H1 (cell line): ENCODE results near the gene BNC2. TPM values are rescaled to one million over a fixed set of nuclear protein-coding genes. Genes with fewer than 3 reads are reported as not detected.

Source experiments
- CTCF ChIA-PET: fragments of 300-600 bp; sonication (Branson Sonifier 250); formaldehyde crosslinking; loops from one replicate; lab custom pipeline; 2021; ENCODE audit not compliant: partially characterized antibody; lab: Charles Lee
- POLR2A ChIA-PET: fragments of 300-600 bp; sonication (Branson Sonifier 250); formaldehyde crosslinking; loops from one replicate; lab custom pipeline; 2021; ENCODE audit warnings: inconsistent platforms; ENCODE audit not compliant: partially characterized antibody; lab: Charles Lee
- DNase-seq, 2 experiments: peaks; one replicate each; pipeline versions ENCODE4 v3.0.0 to v3.0.0-alpha.2; 2010 to 2022; ENCODE audit warnings: low spot score in 2 of 2, low read depth in 1 of 2, mixed read lengths in 1 of 2
- FAIRE-seq: peaks from 2 replicates; lab custom pipeline; 2011; peaks lifted over from hg19 to GRCh38; lab: Jason Lieb, UNC
- H2AFZ ChIP-seq: 2 replicates; pipeline ENCODE4 v1.8.1; 2012; ENCODE audit warnings: low read length, inconsistent platforms
- H2AK5ac ChIP-seq: 2 replicates; pipeline ENCODE4 v1.6.1; 2013; ENCODE audit warnings: low read depth, low read length
- H2BK120ac ChIP-seq: replicated peaks from 2 replicates; pipeline ENCODE3; 2013; ENCODE audit warnings: low read depth, low read length, inconsistent platforms
- H2BK12ac ChIP-seq: 2 replicates; pipeline ENCODE4 v1.6.1; 2013; ENCODE audit warnings: low read depth, low read length
- H2BK15ac ChIP-seq: 2 replicates; pipeline ENCODE4 v1.6.1; 2013; ENCODE audit warnings: low read length
- H2BK20ac ChIP-seq: 2 replicates; pipeline ENCODE4 v1.6.1; 2013; ENCODE audit warnings: low read length
- H2BK5ac ChIP-seq: 2 replicates; pipeline ENCODE4 v1.6.1; 2013; ENCODE audit warnings: low read depth, low read length
- H3K14ac ChIP-seq: 2 replicates; pipeline ENCODE4 v1.6.1; 2013; ENCODE audit warnings: inconsistent platforms; ENCODE audit not compliant: insufficient read length
- H3K18ac ChIP-seq: 2 replicates; pipeline ENCODE4 v1.6.1; 2013; ENCODE audit warnings: low read length; ENCODE audit errors: extremely low read depth
- H3K23ac ChIP-seq: 2 replicates; pipeline ENCODE4 v1.6.1; 2013; ENCODE audit warnings: inconsistent platforms; ENCODE audit not compliant: insufficient read length
- H3K23me2 ChIP-seq: 2 replicates; pipeline ENCODE4 v1.6.1; 2013; ENCODE audit warnings: low read depth, low read length
- H3K27ac ChIP-seq: 2 replicates; pipeline ENCODE4 v1.6.1; 2011; ENCODE audit warnings: low read depth, low read length, inconsistent platforms
- H3K27me3 ChIP-seq, 4 experiments: replicated peaks in 1 of 4; 1 replicate in 1 of 4; 2 replicates in 3 of 4; pipeline versions ENCODE4 v1.6.1 to v1.8.1; 2011 to 2013; ENCODE audit warnings: low read length in 3 of 4, mild to moderate bottlenecking in 3 of 4, inconsistent platforms in 2 of 4, mixed read lengths in 2 of 4, moderate library complexity in 1 of 4; ENCODE audit not compliant: control insufficient read depth in 3 of 4, insufficient read depth in 3 of 4; ENCODE audit errors: extremely low read depth in 1 of 4
- H3K36me3 ChIP-seq, 4 experiments: 2 replicates each; pipeline versions ENCODE4 v1.6.1 to v1.8.1; 2011 to 2013; ENCODE audit warnings: mild to moderate bottlenecking in 4 of 4, low read length in 3 of 4, moderate library complexity in 2 of 4, control low read depth in 1 of 4, inconsistent platforms in 1 of 4; ENCODE audit not compliant: insufficient read depth in 4 of 4, control insufficient read depth in 2 of 4
- H3K4ac ChIP-seq: replicated peaks from 2 replicates; pipeline ENCODE3; 2013; ENCODE audit warnings: low read length, low read depth, mixed read lengths, inconsistent platforms; ENCODE audit not compliant: insufficient read length
- H3K4me1 ChIP-seq, 4 experiments: replicated peaks in 1 of 4; 1 replicate in 1 of 4; 2 replicates in 3 of 4; pipeline versions ENCODE4 v1.6.1 to v1.8.1; 2011 to 2013; ENCODE audit warnings: low read length in 3 of 4, inconsistent platforms in 2 of 4, mixed read lengths in 1 of 4; ENCODE audit not compliant: insufficient read depth in 4 of 4, control insufficient read depth in 3 of 4
- H3K4me2 ChIP-seq, 2 experiments: 2 replicates each; pipeline versions ENCODE4 v1.6.1 to v1.8.1; 2011 to 2013; ENCODE audit warnings: low read depth in 2 of 2, low read length in 2 of 2, control low read depth in 1 of 2, inconsistent platforms in 1 of 2, mild to moderate bottlenecking in 1 of 2; ENCODE audit not compliant: insufficient read depth in 1 of 2
- H3K4me3 ChIP-seq, 4 experiments: fragments of 200-600, 300-600 bp in 1 of 4; sonication (generic), shearing (Covaris generic), sonication (Bioruptor Twin) in 1 of 4; 2 replicates each; pipeline versions ENCODE4 v1.5.1 to v1.8.1; 2011 to 2016; ENCODE audit warnings: low read length in 4 of 4, low read depth in 3 of 4, control low read depth in 2 of 4, inconsistent platforms in 2 of 4, mild to moderate bottlenecking in 2 of 4, mixed read lengths in 1 of 4, moderate library complexity in 1 of 4; ENCODE audit not compliant: insufficient read depth in 2 of 4; ENCODE audit errors: extremely low read depth in 1 of 4
- H3K56ac ChIP-seq: replicated peaks from 2 replicates; pipeline ENCODE3; 2013; ENCODE audit warnings: low read depth, mild to moderate bottlenecking, mixed read lengths, low read length, inconsistent platforms; ENCODE audit not compliant: insufficient read length
- H3K79me1 ChIP-seq: 2 replicates; pipeline ENCODE4 v1.6.1; 2013; ENCODE audit warnings: low read depth, low read length, control low read depth
- H3K79me2 ChIP-seq, 2 experiments: 2 replicates each; pipeline versions ENCODE4 v1.6.1 to v1.8.1; 2012 to 2013; ENCODE audit warnings: low read length in 2 of 2, mild to moderate bottlenecking in 2 of 2, inconsistent platforms in 1 of 2; ENCODE audit not compliant: insufficient read depth in 2 of 2, control insufficient read depth in 1 of 2
- H3K9ac ChIP-seq, 4 experiments: replicated peaks in 1 of 4; 1 replicate in 1 of 4; 2 replicates in 3 of 4; pipeline versions ENCODE4 v1.6.1 to v1.8.1; 2011 to 2013; ENCODE audit warnings: low read depth in 3 of 4, low read length in 3 of 4, control low read depth in 2 of 4, mild to moderate bottlenecking in 2 of 4, moderate library complexity in 2 of 4, inconsistent platforms in 1 of 4; ENCODE audit errors: extremely low read depth in 1 of 4
- H3K9me3 ChIP-seq, 2 experiments: 2 replicates each; pipeline versions ENCODE4 v1.6.1 to v1.8.1; 2012 to 2013; ENCODE audit warnings: mild to moderate bottlenecking in 2 of 2, moderate library complexity in 2 of 2, control low read depth in 1 of 2, inconsistent platforms in 1 of 2, low read depth in 1 of 2, low read length in 1 of 2, mixed read lengths in 1 of 2; ENCODE audit not compliant: insufficient read depth in 2 of 2
- H4K20me1 ChIP-seq, 2 experiments: replicated peaks in 1 of 2; 2 replicates each; pipeline versions ENCODE3 to v1.8.1; 2011 to 2013; ENCODE audit warnings: inconsistent platforms in 2 of 2, low read length in 2 of 2, mild to moderate bottlenecking in 1 of 2; ENCODE audit not compliant: insufficient read depth in 2 of 2, control insufficient read depth in 1 of 2
- H4K5ac ChIP-seq: 2 replicates; pipeline ENCODE4 v1.6.1; 2013; ENCODE audit warnings: low read length, low read depth, mixed read lengths, inconsistent platforms; ENCODE audit not compliant: insufficient read length
- H4K8ac ChIP-seq: 2 replicates; pipeline ENCODE4 v1.8.0; 2013; ENCODE audit warnings: mild to moderate bottlenecking, moderate library complexity, low read length, inconsistent platforms; ENCODE audit not compliant: insufficient read depth; ENCODE audit errors: extremely low read depth
- H4K91ac ChIP-seq: replicated peaks from 2 replicates; pipeline ENCODE3; 2013; ENCODE audit warnings: low read length, mixed read lengths, inconsistent platforms; ENCODE audit not compliant: insufficient read length
- BACH1 ChIP-seq: IDR thresholded peaks from 2 replicates; pipeline ENCODE4 v1.6.1; 2012; ENCODE audit warnings: low read length, improper control_type of control experiment
- CEBPB ChIP-seq: IDR thresholded peaks from 2 replicates; pipeline ENCODE4 v1.6.1; 2012; ENCODE audit warnings: low read depth, low read length
- CHD1 ChIP-seq: IDR thresholded peaks from 2 replicates; pipeline ENCODE4 v1.6.1; 2012; ENCODE audit warnings: low read depth, low read length, improper control_type of control experiment
- FOSL1 ChIP-seq: IDR thresholded peaks from 2 replicates; pipeline ENCODE4 v1.6.1; 2011; ENCODE audit warnings: mild to moderate bottlenecking, low read depth, low read length, moderate library complexity; ENCODE audit not compliant: insufficient read depth
- GABPA ChIP-seq: IDR thresholded peaks from 2 replicates; pipeline ENCODE4 v1.6.1; 2011; ENCODE audit warnings: mild to moderate bottlenecking, low read length, moderate library complexity, borderline replicate concordance; ENCODE audit not compliant: insufficient read depth
- KDM1A ChIP-seq: fragments of 200-600, 300-600 bp; sonication (generic); IDR thresholded peaks from 2 replicates; pipeline ENCODE4 v1.7.1; 2016; ENCODE audit warnings: mild to moderate bottlenecking, low read length, borderline replicate concordance
- RFX5 ChIP-seq: IDR thresholded peaks from 2 replicates; pipeline ENCODE4 v1.6.1; 2011; ENCODE audit warnings: low read depth, low read length, improper control_type of control experiment, borderline replicate concordance
- SP2 ChIP-seq: IDR thresholded peaks from 2 replicates; pipeline ENCODE4 v1.6.1; 2012; ENCODE audit warnings: mild to moderate bottlenecking, low read length, inconsistent platforms
- SUZ12 ChIP-seq: fragments of 200-600 bp; sonication (generic); IDR thresholded peaks from 2 replicates; pipeline ENCODE4 v1.6.1; 2012; ENCODE audit warnings: mild to moderate bottlenecking, inconsistent platforms, low read length, moderate library complexity, mixed read lengths
- YY1 ChIP-seq: IDR thresholded peaks from 2 replicates; pipeline ENCODE4 v1.6.1; 2011; ENCODE audit warnings: low read depth, mild to moderate bottlenecking, low read length
- ZNF274 ChIP-seq: IDR thresholded peaks from 2 replicates; pipeline ENCODE4 v1.7.0; 2012; ENCODE audit warnings: low read length, borderline replicate concordance; ENCODE audit errors: extremely low read depth
- WGBS, 2 experiments: shearing (Covaris generic) in 1 of 2; methylation state at CpG; one replicate each; pipeline versions ENCODE4 v1.1.6 to v1.1.7; 2013 to 2015; ENCODE audit warnings: low lambda C conversion rate in 2 of 2, mixed read lengths in 2 of 2, inconsistent platforms in 1 of 2, low coverage in 1 of 2, missing lambda C conversion rate in 1 of 2; ENCODE audit not compliant: insufficient replicate concordance in 2 of 2, insufficient coverage in 1 of 2, insufficient read length in 1 of 2; ENCODE audit errors: extremely low coverage in 1 of 2, missing lambda C conversion rate in 1 of 2; 5-methylcytosine and 5-hydroxymethylcytosine counted together
- polyA plus RNA-seq, 7 experiments: library from polyadenylated mRNA; depleted of rRNA in 3 of 7; stranded (reverse) in 5 of 7; unstranded in 2 of 7; fragments of >200 nt in 5 of 7; fragments of 200-250 nt in 2 of 7; gene quantifications; 1 replicate in 5 of 7; 2 replicates in 1 of 7; 4 replicates in 1 of 7; pipeline versions ENCODE4 v1.2.1 to v1.2.3, GENCODE V29; 2011 to 2013; ENCODE audit warnings: missing spikeins in 2 of 7, mixed read lengths in 2 of 7
- total RNA-seq: library from RNA; stranded (reverse); fragmentation: NEBNext Ultra II Directional; extraction: Animal tissue kit (Norgen Biotek cat#: 25700); gene quantifications from 2 replicates; pipeline ENCODE4 v1.2.1, GENCODE V29; 2021
- TF ChIP-seq, protein P1 (sequence below), 3 experiments: IDR thresholded peaks; 1 replicate in 2 of 3; 2 replicates in 1 of 3; pipeline versions ENCODE4 v1.5.1 to v1.6.1; 2011; ENCODE audit warnings: low read length in 3 of 3, mild to moderate bottlenecking in 3 of 3, inconsistent platforms in 2 of 3, low read depth in 1 of 3, moderate library complexity in 1 of 3; ENCODE audit not compliant: insufficient read depth in 1 of 3; ENCODE audit errors: control extremely low read depth in 1 of 3

The BNC2 gene
- total and polyA plus RNA-seq, 2 of the 8 experiments (the other 6 are each of a cell fraction or from before 2014, with no cell fraction given) = 16.0 to 26.8 TPM

GRCh38 chr9:16868701-16869100 lies 1.8 kb downstream of the BNC2 start:
- Histone ChIP-seq H3K27ac (no peak overlapping the region), H3K23ac (no peak overlapping the region), H4K91ac (no peak overlapping the region), H3K4me1 (peaks cover 5 to 20% (median 12%) of the 10 kb centered on the region in 4 experiments; a peak in 6 of 7 replicates), H2AFZ (no peak overlapping the region), H3K9me3 (no peaks in the 10 kb centered on the region), H4K8ac (no peak overlapping the region), H2BK20ac (no peak overlapping the region), H2BK5ac (no peak overlapping the region), H2AK5ac (no peak overlapping the region), H3K4me2 (peak overlapping the region; percentile 86 to 99), H4K5ac (no peak overlapping the region), H2BK120ac (no peak overlapping the region), H3K4ac (no peak overlapping the region), H3K79me1 (0 out of 2 replicates have a peak, but pooled peaks cover 2% of the 10 kb centered on the region), H3K79me2 (peaks cover 0 to 62% of the 10 kb centered on the region in 2 experiments; a peak in 3 of 4 replicates), H3K14ac (no peak overlapping the region), H3K27me3 (no peaks in the 10 kb centered on the region), H4K20me1 (peaks cover 0 to 3% of the 10 kb centered on the region in 2 experiments), H3K4me3 (peak overlapping the region; percentile 14 to 99 (median 54); a peak in 4 of 8 replicates), H2BK15ac (no peak overlapping the region), H3K23me2 (peaks cover 6% of the 10 kb centered on the region; the same call in 1 of the 2 replicates), H3K18ac (no peak overlapping the region), H3K36me3 (no peaks in the 10 kb centered on the region), H3K56ac (no peak overlapping the region), H3K9ac (no peak overlapping the region), H2BK12ac (no peak overlapping the region)
- CTCF ChIA-PET = no interaction called here
- FAIRE-seq (no peak), DNase-seq (no peak)
- POLR2A ChIA-PET = no interaction called here
- WGBS, 2 experiments = 85% methylated on average over 5 of the region's 5 CpGs; no CpG with 5 or more reads in 1 of the 2 experiments
- TF ChIP-seq SP2 = no peak
- no peak for TF ChIP-seq FOSL1
- TF ChIP-seq CEBPB = no peak
- no peak for TF ChIP-seq SUZ12
- no peak for TF ChIP-seq RFX5
- no peak for TF ChIP-seq KDM1A
- no peak for TF ChIP-seq BACH1
- TF ChIP-seq ZNF274 = no peak
- no peak for TF ChIP-seq YY1
- TF ChIP-seq, protein P1, sequence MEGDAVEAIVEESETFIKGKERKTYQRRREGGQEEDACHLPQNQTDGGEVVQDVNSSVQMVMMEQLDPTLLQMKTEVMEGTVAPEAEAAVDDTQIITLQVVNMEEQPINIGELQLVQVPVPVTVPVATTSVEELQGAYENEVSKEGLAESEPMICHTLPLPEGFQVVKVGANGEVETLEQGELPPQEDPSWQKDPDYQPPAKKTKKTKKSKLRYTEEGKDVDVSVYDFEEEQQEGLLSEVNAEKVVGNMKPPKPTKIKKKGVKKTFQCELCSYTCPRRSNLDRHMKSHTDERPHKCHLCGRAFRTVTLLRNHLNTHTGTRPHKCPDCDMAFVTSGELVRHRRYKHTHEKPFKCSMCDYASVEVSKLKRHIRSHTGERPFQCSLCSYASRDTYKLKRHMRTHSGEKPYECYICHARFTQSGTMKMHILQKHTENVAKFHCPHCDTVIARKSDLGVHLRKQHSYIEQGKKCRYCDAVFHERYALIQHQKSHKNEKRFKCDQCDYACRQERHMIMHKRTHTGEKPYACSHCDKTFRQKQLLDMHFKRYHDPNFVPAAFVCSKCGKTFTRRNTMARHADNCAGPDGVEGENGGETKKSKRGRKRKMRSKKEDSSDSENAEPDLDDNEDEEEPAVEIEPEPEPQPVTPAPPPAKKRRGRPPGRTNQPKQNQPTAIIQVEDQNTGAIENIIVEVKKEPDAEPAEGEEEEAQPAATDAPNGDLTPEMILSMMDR (IDR thresholded peaks at IDR 0.05; ENCODE audit: control extremely low read depth in 1 of 3, insufficient read depth in 1 of 3, low read depth in 1 of 3, low read length in 3 of 3) = no peak
- no peak for TF ChIP-seq CHD1
- TF ChIP-seq GABPA = no peak
